Activated T-cell treated with anti-CD3 and anti-CD28 coated beads, Interleukin-2, amount 50 U/mL, for 24 hours (primary cell): Measurements from ENCODE around the gene TFAM.

Source experiments
- DNase-seq: peaks from one replicate; pipeline ENCODE4 v3.0.0-alpha.2; 2020
- H3K27ac Mint-ChIP-seq: 2 replicates; pipeline ENCODE4 v1.8.0; 2020; ENCODE audit warnings: mild to moderate bottlenecking, mixed read lengths
- H3K27me3 Mint-ChIP-seq: 2 replicates; pipeline ENCODE4 v1.8.0; 2020; ENCODE audit warnings: mixed read lengths
- H3K36me3 Mint-ChIP-seq: 2 replicates; pipeline ENCODE4 v1.8.0; 2020; ENCODE audit warnings: low read depth, mixed read lengths
- H3K4me1 Mint-ChIP-seq: 2 replicates; pipeline ENCODE4 v1.8.0; 2020; ENCODE audit warnings: low read depth, mixed read lengths
- H3K4me3 Mint-ChIP-seq: 2 replicates; pipeline ENCODE4 v1.8.0; 2020; ENCODE audit warnings: mild to moderate bottlenecking, moderate library complexity, mixed read lengths
- H3K9me3 Mint-ChIP-seq: 2 replicates; pipeline ENCODE4 v1.8.0; 2020; ENCODE audit warnings: mixed read lengths

TFAM gene

DNA sequence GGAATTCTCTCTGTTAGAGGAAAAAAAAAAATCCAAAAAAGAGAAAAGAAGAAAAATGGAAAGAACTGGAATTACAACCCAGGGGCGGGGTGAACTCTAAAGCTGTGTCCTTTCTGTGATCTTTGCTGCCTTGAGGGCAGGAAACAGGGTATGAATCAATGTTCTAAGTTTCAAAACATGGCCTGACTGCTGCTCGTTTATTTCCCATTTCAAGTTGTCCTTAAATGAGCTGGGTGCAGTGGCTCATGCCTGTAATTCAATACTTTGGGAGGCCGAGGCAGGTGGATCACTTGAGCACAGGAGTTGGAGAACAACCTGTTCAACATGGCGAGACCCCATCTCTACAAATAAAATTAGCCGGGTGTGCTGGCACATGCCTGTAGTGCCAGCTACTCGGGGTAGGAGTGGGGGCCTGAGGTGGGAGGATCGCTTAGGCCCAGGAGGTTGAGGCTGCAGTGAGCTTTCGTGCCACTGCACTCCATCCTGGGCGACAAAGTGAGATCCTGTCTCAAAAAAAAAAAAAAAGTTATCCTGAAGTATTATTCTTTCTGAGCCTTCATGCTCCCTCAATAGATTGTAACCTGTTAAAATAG lies 24.7 kb upstream of the TFAM start:
- Mint-ChIP-seq H3K36me3 (peaks cover 42% of the 10 kb centered on the region), H3K4me1 (peaks cover 39% of the 10 kb centered on the region), H3K27ac (peak overlapping the region; percentile 9), H3K9me3 (no peaks in the 10 kb centered on the region), H3K4me3 (no peak overlapping the region), H3K27me3 (no peaks in the 10 kb centered on the region)
- no peak for DNase-seq

GRCh38 chr10:58361353-58361752 lies 23.9 kb upstream of the TFAM start:
- no peak for DNase-seq
- no peak overlapping the region for H3K27ac Mint-ChIP-seq
- peaks cover 44% of the 10 kb centered on the region for H3K36me3 Mint-ChIP-seq
- H3K4me1 Mint-ChIP-seq = peaks cover 37% of the 10 kb centered on the region
- no peaks in the 10 kb centered on the region for H3K27me3 Mint-ChIP-seq
- H3K9me3 Mint-ChIP-seq = no peaks in the 10 kb centered on the region
- no peak overlapping the region for H3K4me3 Mint-ChIP-seq

DNA sequence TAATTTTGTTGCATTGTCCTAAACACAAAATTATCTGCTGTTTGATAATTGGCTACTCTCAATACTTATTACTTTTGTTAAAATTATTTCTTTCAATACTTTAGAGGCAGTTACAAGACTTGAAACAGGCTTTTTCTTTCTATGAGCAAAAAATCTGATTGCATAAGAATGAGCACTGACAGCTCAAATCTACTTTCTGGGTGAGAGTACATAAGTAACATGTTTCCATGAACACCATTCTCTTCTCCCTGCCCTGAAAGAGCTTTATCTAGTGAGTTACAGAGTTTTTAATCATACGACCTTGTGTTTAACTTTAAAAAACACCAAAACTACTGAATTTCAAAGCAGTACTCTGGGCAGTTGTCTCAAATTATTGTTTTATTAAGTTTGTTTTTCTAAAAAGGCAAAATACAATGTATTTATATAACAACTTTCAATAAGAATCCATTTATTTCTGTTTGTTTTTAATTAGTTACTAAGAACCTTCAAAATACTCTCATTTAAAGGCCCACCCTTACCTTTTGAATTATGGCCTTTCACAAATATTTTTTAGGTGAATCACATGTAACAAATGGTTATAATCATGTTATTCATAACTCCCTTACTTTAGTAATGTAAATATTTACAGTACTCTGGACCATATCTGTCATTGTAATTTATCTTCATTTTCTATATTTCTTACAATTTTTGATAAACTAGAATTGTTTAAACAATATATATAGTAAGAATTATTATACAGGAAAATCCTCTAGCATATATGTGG lies 23.0 kb upstream of the TFAM start:
- Mint-ChIP-seq H3K36me3 (peaks cover 48% of the 10 kb centered on the region), H3K4me1 (peaks cover 31% of the 10 kb centered on the region), H3K27ac (no peak overlapping the region)

DNA sequence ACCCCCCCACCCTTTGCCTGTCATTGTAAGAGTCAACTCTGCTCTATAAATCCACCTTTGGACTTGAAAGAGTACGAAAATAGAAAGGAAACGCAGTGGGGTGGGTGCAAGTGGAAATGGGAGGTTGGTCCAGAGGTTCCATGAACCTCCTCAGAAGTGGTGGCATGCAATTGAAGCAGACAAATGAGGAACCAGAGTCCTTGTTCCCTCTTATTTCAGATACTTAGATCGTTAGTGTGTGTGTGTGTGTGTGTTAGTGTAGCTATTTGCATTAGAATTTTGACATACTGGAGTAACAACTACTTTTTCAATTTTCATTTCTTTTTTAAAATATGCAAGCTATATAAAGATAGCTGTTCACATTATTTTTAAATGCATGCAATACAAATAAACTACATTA lies 18.1 kb upstream of the TFAM start:
- no peak for DNase-seq
- no peak overlapping the region for H3K4me3 Mint-ChIP-seq
- H3K27ac Mint-ChIP-seq = no peak overlapping the region
- H3K27me3 Mint-ChIP-seq = no peaks in the 10 kb centered on the region
- no peaks in the 10 kb centered on the region for H3K4me1 Mint-ChIP-seq
- no peaks in the 10 kb centered on the region for H3K9me3 Mint-ChIP-seq
- peaks cover 41% of the 10 kb centered on the region for H3K36me3 Mint-ChIP-seq

More for the DNA sequence above, 23.0 kb upstream of the TFAM start:
- H3K27me3 Mint-ChIP-seq = no peaks in the 10 kb centered on the region
- no peak overlapping the region for H3K4me3 Mint-ChIP-seq
- H3K9me3 Mint-ChIP-seq = no peaks in the 10 kb centered on the region
- no peak for DNase-seq

GRCh38 chr10:58371473-58371872 lies 13.7 kb upstream of the TFAM start:
- no peak overlapping the region for H3K4me3 Mint-ChIP-seq
- H3K36me3 Mint-ChIP-seq = peaks cover 11% of the 10 kb centered on the region
- H3K9me3 Mint-ChIP-seq = no peaks in the 10 kb centered on the region
- no peaks in the 10 kb centered on the region for H3K4me1 Mint-ChIP-seq
- H3K27ac Mint-ChIP-seq = no peak overlapping the region
- DNase-seq = no peak
- H3K27me3 Mint-ChIP-seq = no peaks in the 10 kb centered on the region

DNA sequence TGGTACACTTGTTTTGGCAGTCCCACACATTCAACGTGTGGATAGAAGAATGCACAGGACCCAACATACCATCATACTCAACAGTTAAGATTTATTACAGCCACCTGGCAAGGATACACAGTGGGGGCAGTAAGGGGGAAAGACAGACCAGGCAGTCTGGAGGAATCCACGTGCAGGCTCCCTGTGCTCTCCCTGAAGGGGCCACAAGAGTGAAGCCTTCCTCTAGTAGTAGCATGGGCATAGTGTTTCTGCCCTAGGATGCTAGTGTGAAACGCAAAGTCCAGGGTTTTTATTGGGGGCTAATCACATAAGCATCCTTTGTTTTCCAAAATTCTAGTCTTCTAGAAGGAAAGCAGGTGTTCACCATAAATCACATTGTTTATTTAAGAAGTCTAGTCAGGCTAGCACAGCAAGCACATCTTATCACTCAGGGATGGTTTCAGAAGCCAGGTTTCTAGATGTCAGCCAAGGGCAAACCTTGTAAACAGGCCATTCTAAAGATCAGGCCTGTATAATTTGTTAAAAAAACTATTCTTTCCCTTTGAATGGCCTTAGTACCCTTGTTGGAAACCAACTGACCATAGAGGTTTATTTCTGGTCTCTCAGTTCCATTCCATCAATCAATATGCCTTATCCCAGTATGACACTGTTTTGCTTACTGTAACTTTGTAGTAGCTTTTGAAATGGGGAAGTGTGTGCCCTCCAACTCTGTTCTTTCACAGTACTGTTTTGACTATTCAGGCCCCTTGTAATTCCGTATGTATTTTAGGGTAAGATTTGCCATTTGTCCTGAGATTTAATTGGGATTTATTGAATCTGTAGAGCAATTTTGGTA lies 12.4 kb upstream of the TFAM start:
- H3K4me3 Mint-ChIP-seq = no peak overlapping the region
- no peak for DNase-seq
- peaks cover 6% of the 10 kb centered on the region for H3K36me3 Mint-ChIP-seq
- H3K9me3 Mint-ChIP-seq = no peaks in the 10 kb centered on the region
- no peaks in the 10 kb centered on the region for H3K4me1 Mint-ChIP-seq
- no peaks in the 10 kb centered on the region for H3K27me3 Mint-ChIP-seq
- no peak overlapping the region for H3K27ac Mint-ChIP-seq

DNA sequence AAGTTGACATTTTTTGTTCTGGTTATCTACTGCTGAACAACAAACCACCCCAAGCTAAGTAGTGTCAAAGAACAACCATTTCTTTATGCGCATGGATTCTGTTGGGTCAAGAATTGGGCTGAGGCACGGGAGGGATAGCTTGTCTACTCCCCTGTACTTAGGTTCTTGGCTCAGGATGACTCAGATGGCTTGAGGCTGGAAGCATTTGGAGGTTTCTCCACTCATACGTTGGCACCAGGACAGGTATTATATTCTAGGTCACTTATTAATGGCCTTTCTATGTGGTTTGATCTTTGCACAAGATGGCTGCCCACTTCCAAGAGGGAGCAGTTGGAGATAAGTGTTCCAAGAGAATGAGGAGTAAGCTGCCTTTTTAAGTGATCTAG lies 11.8 kb upstream of the TFAM start:
- Mint-ChIP-seq H3K27ac (no peak overlapping the region), H3K9me3 (no peaks in the 10 kb centered on the region), H3K36me3 (peaks cover 3% of the 10 kb centered on the region), H3K4me3 (no peak overlapping the region), H3K4me1 (no peaks in the 10 kb centered on the region), H3K27me3 (no peaks in the 10 kb centered on the region)
- no peak for DNase-seq

DNA sequence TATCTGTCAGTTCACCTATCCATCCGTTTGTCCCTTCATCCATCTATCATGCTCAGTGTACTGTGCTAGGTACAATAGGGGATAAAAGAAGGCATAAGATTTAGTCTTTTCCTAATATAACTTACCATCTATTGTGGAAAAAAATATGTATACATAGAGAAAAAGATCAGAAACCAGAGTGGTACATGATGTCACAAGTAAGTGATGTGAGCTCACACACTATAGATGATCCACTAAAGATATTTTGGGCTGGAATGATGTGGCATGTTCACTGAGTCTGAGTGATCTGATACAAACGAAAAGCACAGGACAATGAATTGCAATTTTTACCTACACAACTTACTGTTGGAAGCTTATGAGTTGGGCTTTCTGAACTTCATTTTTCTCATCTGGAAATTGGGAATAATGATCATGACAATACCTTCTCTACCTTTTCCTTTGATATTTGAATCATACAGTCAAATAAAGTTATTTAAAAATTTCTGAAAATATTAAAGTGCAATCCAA lies 2.7 kb upstream of the TFAM start:
- Mint-ChIP-seq H3K27me3 (no peaks in the 10 kb centered on the region), H3K4me3 (no peak overlapping the region), H3K9me3 (no peaks in the 10 kb centered on the region), H3K4me1 (peaks cover 29% of the 10 kb centered on the region), H3K36me3 (peaks cover 24% of the 10 kb centered on the region), H3K27ac (no peak overlapping the region)
- DNase-seq = no peak

DNA sequence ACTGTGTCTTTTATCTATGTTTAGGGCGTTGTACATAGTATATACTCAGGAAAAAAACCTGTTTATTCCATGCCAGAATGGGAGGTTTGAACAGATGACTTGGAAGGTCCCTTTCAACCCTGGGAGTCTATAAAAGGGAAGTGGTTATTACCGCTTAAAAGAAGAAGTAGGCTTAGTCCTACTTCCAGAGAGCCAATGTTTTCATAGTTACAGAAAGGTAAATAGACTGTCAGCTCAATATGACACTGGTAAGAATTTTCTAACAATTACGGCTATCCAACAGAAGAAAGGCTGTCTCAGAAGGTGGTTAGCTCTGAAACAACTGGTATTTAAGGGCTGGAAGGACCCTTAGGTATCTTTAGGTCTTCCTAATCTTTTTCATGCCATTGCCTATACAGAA lies 1.1 kb upstream of the TFAM start:
- H3K4me1 Mint-ChIP-seq = peaks cover 41% of the 10 kb centered on the region
- no peaks in the 10 kb centered on the region for H3K9me3 Mint-ChIP-seq
- H3K4me3 Mint-ChIP-seq = peak overlapping the region; percentile 95
- no peaks in the 10 kb centered on the region for H3K27me3 Mint-ChIP-seq
- no peak for DNase-seq
- peaks cover 40% of the 10 kb centered on the region for H3K36me3 Mint-ChIP-seq
- no peak overlapping the region for H3K27ac Mint-ChIP-seq

DNA sequence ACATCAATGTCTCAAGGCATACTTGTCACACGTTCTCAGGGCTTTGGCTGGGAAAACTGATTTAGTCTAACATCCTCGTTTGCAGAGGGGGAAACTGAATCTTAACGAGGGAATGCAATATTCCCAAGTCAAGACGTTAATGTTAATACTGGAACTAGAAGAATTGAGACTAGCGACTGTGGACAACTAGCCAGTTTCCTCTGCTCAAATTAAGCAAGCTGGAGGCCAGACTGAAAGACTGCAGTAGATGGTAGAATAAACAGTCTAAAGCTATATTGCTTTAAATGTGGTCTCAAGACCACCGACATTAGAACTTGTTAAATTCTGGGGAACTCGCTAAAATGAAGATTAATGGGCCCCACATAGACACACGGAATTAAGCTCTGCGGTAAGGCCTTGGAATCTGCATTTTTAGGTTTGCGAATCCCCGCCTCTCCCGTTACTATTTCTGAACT lies 639 bp upstream of the TFAM start:
- peaks cover 45% of the 10 kb centered on the region for H3K4me1 Mint-ChIP-seq
- H3K27ac Mint-ChIP-seq = peak overlapping the region; percentile 92

DNA sequence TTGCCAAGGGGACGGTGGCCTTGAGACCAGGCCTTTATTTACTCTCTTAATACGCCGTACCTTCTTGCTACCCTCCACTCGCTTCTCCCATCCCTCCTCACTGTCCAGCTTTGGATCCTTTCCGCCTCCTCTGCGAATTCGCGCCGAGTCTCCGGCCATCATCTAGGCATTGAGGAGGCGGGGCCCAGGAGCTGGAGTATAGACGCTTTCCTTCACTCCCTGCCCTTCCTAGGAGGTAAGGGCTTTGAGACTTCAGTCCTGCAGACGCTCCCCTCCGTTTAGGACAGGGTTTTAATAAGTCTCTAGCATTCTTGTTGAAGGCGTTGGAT lies 538 bp downstream of the TFAM start:
- Mint-ChIP-seq H3K27ac (peak overlapping the region; percentile 92), H3K36me3 (peaks cover 56% of the 10 kb centered on the region), H3K9me3 (no peaks in the 10 kb centered on the region), H3K4me1 (peaks cover 52% of the 10 kb centered on the region), H3K4me3 (peak overlapping the region; percentile 95), H3K27me3 (no peaks in the 10 kb centered on the region)
- DNase-seq = no peak

More for the DNA sequence above, 639 bp upstream of the TFAM start:
- Mint-ChIP-seq H3K27me3 (no peaks in the 10 kb centered on the region), H3K36me3 (peaks cover 45% of the 10 kb centered on the region), H3K9me3 (no peaks in the 10 kb centered on the region), H3K4me3 (peak overlapping the region; percentile 95)
- no peak for DNase-seq

DNA sequence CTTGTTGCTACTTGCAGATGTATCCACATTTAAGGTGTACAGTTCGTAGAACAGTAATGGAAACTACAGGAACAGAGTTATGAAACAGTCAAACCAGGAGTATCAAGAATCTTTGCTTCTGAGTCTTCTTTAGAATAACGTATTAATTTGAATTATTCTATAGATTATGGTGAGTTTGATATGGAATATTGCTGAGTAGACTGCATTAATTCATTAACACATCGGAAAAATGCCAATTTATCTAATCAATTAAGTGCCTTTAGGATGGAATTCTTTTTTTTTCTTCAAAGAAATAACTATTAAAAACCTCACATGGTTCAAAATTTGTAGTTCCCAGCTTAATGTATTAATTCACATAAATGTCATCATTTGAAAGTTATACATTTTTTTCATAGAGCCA lies 3.8 kb downstream of the TFAM start:
- peaks cover 55% of the 10 kb centered on the region for H3K4me1 Mint-ChIP-seq
- H3K27ac Mint-ChIP-seq = no peak overlapping the region

GRCh38 chr10:58393317-58393716 lies 8.1 kb downstream of the TFAM start:
- no peak overlapping the region for H3K27ac Mint-ChIP-seq
- H3K27me3 Mint-ChIP-seq = no peaks in the 10 kb centered on the region
- peaks cover 89% of the 10 kb centered on the region for H3K36me3 Mint-ChIP-seq
- H3K4me1 Mint-ChIP-seq = peaks cover 34% of the 10 kb centered on the region
- H3K9me3 Mint-ChIP-seq = no peaks in the 10 kb centered on the region
- DNase-seq = no peak
- H3K4me3 Mint-ChIP-seq = no peak overlapping the region

More for the DNA sequence above, 3.8 kb downstream of the TFAM start:
- Mint-ChIP-seq H3K9me3 (no peaks in the 10 kb centered on the region), H3K36me3 (peaks cover 85% of the 10 kb centered on the region), H3K4me3 (no peak overlapping the region), H3K27me3 (no peaks in the 10 kb centered on the region)
- DNase-seq = no peak

DNA sequence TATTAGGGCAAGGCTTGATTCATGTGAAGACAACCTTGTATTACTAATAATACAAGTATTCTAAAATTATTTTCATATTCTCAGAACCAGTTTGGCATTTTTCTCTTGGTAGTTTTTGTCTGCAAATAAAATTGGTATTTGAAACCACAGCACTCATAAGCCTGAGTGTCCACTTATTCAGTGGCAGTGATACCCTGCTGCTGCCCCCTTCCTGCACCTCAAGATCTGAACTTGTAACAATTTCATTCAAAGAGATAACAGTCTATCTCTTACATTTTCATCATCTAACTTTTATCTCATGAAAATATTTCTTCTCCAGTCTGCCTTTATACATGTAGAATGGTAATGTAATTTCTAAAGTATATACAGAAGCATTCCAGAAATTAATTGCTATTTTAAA lies 9.3 kb downstream of the TFAM start:
- Mint-ChIP-seq H3K4me3 (no peak overlapping the region), H3K9me3 (no peaks in the 10 kb centered on the region), H3K4me1 (peaks cover 28% of the 10 kb centered on the region), H3K36me3 (peaks cover 88% of the 10 kb centered on the region), H3K27me3 (no peaks in the 10 kb centered on the region), H3K27ac (peak overlapping the region; percentile 61)
- DNase-seq = no peak

DNA sequence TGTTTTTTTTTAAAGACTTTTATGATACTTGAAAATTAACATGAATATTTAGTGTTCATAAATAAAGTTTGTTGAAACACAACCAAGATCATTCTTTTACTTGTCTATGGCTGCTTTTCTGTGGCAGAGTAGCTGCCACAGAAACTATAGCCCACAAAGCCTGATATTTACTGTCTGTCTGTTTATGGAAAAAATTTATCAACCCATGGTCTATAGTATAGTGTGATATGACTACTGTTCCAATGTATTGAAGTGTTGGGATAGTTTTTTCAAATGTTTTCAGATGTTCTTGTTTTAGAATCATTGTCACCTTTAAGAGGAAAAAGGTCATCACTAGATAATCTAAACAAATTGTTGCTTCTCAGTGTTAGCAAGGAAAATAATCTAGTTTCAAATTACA lies 10.8 kb downstream of the TFAM start:
- Mint-ChIP-seq H3K36me3 (peaks cover 88% of the 10 kb centered on the region), H3K4me1 (peaks cover 21% of the 10 kb centered on the region), H3K27ac (no peak overlapping the region), H3K9me3 (no peaks in the 10 kb centered on the region), H3K4me3 (no peak overlapping the region), H3K27me3 (no peaks in the 10 kb centered on the region)
- no peak for DNase-seq
